GM12874 (cell line): ENCODE measurements around the gene PDE6A.

Experiments
- TF ChIP-seq, protein P1 (sequence below): IDR thresholded peaks from 2 replicates; pipeline ENCODE4 v1.5.1; 2011; ENCODE audit warnings: low read depth, mild to moderate bottlenecking, control low read depth, low read length, moderate library complexity; ENCODE audit not compliant: insufficient read depth

The PDE6A gene

DNA sequence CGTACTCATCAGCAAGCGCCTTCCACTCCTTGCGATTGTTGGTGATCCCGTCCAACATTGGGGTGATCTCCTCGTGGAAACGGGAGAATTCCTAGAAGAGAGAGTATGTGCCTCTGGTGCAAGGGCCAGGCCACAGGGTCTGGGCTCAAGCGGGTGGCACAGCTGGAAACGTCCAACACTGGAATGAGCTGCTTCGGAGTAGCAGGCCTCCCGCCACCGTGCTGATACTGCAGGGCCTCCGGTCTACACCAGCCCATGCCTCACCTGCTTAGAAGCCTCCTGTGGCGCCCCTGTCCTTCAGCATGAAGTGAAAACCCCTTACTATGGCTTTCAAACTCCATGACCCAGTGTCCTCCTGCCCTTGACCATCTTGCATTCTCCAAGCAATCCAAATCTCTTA, 81.4 kb downstream of the PDE6A start:
- TF ChIP-seq, protein P1, sequence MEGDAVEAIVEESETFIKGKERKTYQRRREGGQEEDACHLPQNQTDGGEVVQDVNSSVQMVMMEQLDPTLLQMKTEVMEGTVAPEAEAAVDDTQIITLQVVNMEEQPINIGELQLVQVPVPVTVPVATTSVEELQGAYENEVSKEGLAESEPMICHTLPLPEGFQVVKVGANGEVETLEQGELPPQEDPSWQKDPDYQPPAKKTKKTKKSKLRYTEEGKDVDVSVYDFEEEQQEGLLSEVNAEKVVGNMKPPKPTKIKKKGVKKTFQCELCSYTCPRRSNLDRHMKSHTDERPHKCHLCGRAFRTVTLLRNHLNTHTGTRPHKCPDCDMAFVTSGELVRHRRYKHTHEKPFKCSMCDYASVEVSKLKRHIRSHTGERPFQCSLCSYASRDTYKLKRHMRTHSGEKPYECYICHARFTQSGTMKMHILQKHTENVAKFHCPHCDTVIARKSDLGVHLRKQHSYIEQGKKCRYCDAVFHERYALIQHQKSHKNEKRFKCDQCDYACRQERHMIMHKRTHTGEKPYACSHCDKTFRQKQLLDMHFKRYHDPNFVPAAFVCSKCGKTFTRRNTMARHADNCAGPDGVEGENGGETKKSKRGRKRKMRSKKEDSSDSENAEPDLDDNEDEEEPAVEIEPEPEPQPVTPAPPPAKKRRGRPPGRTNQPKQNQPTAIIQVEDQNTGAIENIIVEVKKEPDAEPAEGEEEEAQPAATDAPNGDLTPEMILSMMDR: no peak

DNA sequence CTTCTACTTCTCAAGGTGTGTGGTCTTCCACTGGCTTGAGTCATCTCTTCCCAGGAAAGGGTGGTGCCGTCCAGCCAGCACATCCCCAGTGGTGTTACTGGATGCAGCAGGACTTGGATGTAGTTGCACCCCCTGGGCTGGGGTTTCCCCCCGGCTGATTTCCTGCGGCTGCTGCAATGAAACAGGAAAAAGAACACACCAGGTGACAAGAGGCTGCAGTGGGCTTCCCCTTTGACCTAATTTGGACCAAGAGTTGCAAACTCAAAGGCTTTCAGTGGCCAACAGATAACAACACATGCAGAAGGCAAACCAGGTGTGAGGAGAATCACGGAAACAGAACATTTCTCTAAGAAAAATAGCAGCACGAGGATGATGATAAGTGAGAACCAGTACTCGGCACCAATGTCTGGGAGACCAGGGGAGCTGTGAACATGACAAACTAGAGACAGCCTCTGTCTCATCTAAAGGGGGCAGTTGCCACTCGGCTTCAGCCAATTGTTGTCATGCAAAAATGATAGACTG, 83.7 kb downstream of the PDE6A start:
- TF ChIP-seq, protein P1: no peak

DNA sequence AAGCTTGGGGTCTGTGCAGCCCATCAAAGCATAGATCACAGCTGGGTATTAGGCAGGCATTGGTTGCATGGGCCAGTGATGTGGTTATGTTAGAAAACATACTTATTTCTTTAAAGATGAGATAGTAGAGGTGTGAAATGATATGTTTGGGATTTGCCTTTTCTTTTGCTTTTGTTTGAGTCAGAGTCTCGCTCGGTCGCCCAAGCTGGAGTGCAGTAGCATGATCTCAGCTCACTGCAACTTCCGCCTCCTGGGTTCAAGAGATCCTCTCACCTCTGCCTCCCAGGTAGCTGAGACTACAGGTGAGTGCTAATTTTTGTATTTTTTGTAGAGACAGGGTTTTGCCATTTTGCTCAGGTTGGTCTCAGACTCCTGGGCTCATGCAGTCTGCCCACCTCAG, 84.8 kb downstream of the PDE6A start:
- TF ChIP-seq, protein P1: no peak

DNA sequence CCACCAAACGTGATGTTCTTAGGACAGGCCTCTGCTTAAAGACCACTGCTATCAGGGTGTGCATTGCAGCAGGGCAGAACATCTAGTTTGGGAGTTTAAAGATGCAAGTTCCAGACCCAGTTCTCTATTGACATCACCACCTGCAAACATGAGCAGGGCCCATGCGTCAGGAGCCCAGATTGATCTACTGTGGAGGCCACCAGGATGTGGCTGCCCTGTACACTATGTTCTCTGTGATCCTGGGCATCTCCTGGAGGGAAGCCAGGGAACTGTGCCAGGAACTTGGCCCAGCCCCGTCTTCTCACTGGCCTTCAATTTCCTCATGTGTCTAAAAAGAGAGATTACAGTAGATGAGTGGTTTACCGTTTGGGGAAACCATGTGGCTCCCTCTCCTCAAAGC, 87.1 kb downstream of the PDE6A start:
- TF ChIP-seq, protein P1: no peak

DNA sequence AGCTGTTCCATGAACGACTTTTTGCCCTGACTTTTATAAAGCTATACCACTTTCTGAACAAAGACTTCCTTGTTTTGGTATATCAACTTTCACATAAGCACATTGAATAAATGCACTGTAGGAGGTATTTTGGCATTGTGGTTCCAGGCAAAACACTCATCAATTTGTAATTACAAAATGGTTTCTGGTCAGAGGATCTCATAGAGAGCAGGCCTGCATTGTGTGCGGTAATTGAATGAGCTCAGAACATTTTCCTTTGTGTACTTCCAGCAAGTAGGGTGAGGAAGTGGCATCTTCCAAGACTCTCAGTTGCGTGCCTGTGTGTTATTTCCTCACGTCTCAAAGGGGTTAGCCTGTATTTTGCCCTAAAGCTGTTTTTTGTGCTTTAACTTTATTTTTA, 89.2 kb downstream of the PDE6A start:
- TF ChIP-seq, protein P1: no peak

DNA sequence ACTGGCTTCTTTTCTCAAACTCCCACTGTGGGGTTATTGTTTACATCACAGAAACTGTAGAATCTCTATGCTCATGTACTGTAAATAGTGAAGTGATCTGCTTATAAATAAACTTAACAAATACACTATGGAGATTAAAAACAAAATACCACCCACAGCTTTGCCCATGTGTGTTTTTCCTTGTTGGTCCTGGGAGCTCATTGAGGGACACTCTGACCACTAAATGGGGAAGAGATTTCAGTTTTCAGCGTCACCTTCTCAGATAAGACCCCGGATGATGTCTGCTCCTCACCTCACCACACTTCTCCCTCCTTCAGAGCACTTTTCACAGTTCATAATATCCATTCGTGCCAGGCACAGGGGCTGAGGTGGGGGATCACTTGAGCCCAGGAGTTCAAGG, 89.7 kb downstream of the PDE6A start:
- TF ChIP-seq, protein P1: no peak

DNA sequence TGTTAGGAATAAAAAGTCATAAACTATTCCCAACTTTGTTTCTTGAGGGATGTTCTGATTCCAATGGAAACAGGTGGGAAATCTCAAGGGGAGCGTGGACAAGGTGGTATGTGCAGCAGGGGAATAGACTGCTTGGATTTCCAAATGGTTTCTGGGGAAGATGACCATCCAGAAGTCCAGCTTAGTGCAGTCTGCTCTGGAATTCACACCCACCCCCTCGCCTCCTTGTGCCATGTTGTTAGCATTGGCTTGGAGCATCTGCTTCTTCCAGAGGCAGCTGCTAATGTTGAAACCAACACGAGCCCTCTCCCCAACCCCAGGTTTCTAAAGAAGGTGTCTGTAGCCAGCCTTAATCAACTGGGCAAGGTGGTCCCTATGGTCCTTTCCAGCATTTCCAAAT, 90.9 kb downstream of the PDE6A start:
- TF ChIP-seq, protein P1: no peak

DNA sequence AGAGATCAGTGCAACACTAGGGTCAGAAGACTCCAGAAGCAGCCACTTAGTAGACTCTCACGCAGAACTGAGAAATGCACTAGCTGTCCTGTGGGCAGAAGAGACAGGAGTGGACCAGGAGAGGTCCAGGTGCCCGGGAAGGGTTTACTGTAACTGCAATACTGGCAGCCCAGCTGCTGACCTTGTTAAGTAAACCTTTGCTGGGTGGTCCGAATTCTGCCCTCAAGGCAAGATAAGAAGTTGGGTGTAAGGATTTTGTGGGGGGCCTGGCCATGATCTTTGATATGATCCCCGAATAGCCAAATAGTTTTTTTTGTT, 91.3 kb downstream of the PDE6A start:
- TF ChIP-seq, protein P1: no peak
